H9 (cell line): ENCODE results near the gene PON1. TPM values are rescaled to one million over a fixed set of nuclear protein-coding genes. Genes with fewer than 3 reads are reported as not detected.

Source experiments
- DNase-seq: peaks from one replicate; pipeline ENCODE4 v3.0.0-alpha.2; 2017
- H2AFZ ChIP-seq: one replicate; pipeline ENCODE4 v1.6.1; 2013; ENCODE audit warnings: mild to moderate bottlenecking, low read length, control low read depth, moderate library complexity
- H2AK5ac ChIP-seq: 2 replicates; pipeline ENCODE4 v1.6.1; 2013; ENCODE audit warnings: low read length, control low read depth, mixed read lengths; ENCODE audit not compliant: insufficient read length
- H2BK120ac ChIP-seq: one replicate; pipeline ENCODE4 v1.6.1; 2013; ENCODE audit warnings: low read depth, mild to moderate bottlenecking, low read length, control low read depth, inconsistent platforms; ENCODE audit not compliant: poor library complexity, severe bottlenecking
- H2BK12ac ChIP-seq: 2 replicates; pipeline ENCODE4 v1.6.1; 2013; ENCODE audit warnings: low read length, control low read depth, mixed read lengths, low read depth; ENCODE audit not compliant: insufficient read length
- H2BK15ac ChIP-seq: 2 replicates; pipeline ENCODE4 v1.6.1; 2013; ENCODE audit warnings: low read depth, low read length, control low read depth
- H2BK20ac ChIP-seq: one replicate; pipeline ENCODE4 v1.6.1; 2013; ENCODE audit warnings: low read depth, mild to moderate bottlenecking, low read length, control low read depth, inconsistent platforms; ENCODE audit not compliant: poor library complexity, severe bottlenecking
- H2BK5ac ChIP-seq: 2 replicates; pipeline ENCODE4 v1.6.1; 2013; ENCODE audit warnings: low read length, control low read depth, mixed read lengths; ENCODE audit not compliant: insufficient read length
- H3K14ac ChIP-seq: 2 replicates; pipeline ENCODE4 v1.6.1; 2013; ENCODE audit warnings: low read length, control low read depth; ENCODE audit not compliant: insufficient read depth
- H3K18ac ChIP-seq: 2 replicates; pipeline ENCODE4 v1.6.1; 2013; ENCODE audit warnings: low read depth, mild to moderate bottlenecking, mixed read lengths, low read length, control low read depth; ENCODE audit not compliant: insufficient read length
- H3K23ac ChIP-seq: 2 replicates; pipeline ENCODE4 v1.6.1; 2013; ENCODE audit warnings: low read length, control low read depth, mixed read lengths, low read depth; ENCODE audit not compliant: insufficient read length
- H3K23me2 ChIP-seq: 2 replicates; pipeline ENCODE4 v1.6.1; 2013; ENCODE audit warnings: low read depth, mild to moderate bottlenecking, mixed read lengths, low read length, control low read depth; ENCODE audit not compliant: insufficient read length, poor library complexity, severe bottlenecking
- H3K27ac ChIP-seq: 2 replicates; pipeline ENCODE4 v1.5.1; 2013; ENCODE audit warnings: low read length, control low read depth, mixed read lengths, low read depth; ENCODE audit not compliant: insufficient read length
- H3K27me3 ChIP-seq: 2 replicates; pipeline ENCODE4 v1.6.1; 2013; ENCODE audit warnings: low read length, control low read depth, inconsistent platforms; ENCODE audit not compliant: insufficient read depth
- H3K4ac ChIP-seq: 2 replicates; pipeline ENCODE4 v1.6.1; 2013; ENCODE audit warnings: low read depth, mild to moderate bottlenecking, control low read depth, inconsistent platforms, low read length, moderate library complexity
- H3K4me1 ChIP-seq: 2 replicates; pipeline ENCODE4 v1.6.1; 2013; ENCODE audit warnings: low read length, control low read depth, inconsistent platforms; ENCODE audit not compliant: insufficient read depth
- H3K4me2 ChIP-seq: 2 replicates; pipeline ENCODE4 v1.6.1; 2013; ENCODE audit warnings: low read length, control low read depth, mixed read lengths; ENCODE audit not compliant: insufficient read length, insufficient read depth
- H3K56ac ChIP-seq: 2 replicates; pipeline ENCODE4 v1.6.1; 2013; ENCODE audit warnings: low read depth, mild to moderate bottlenecking, mixed read lengths, low read length, control low read depth; ENCODE audit not compliant: insufficient read length
- H3K79me1 ChIP-seq: 2 replicates; pipeline ENCODE4 v1.6.1; 2013; ENCODE audit warnings: low read depth, mild to moderate bottlenecking, moderate library complexity, low read length, control low read depth, inconsistent platforms; ENCODE audit not compliant: insufficient read depth, poor library complexity, severe bottlenecking
- H3K79me2 ChIP-seq: 2 replicates; pipeline ENCODE4 v1.6.1; 2013; ENCODE audit warnings: low read length, control low read depth, inconsistent platforms; ENCODE audit not compliant: insufficient read depth
- H3K9ac ChIP-seq: 2 replicates; pipeline ENCODE4 v1.6.1; 2013; ENCODE audit warnings: low read length, control low read depth, mixed read lengths; ENCODE audit not compliant: insufficient read length; ENCODE audit errors: extremely low read depth
- H3K9me3 ChIP-seq: one replicate; pipeline ENCODE4 v1.6.1; 2013; ENCODE audit warnings: low read depth, low read length, inconsistent platforms; ENCODE audit not compliant: control insufficient read depth
- H3T11ph ChIP-seq: one replicate; pipeline ENCODE4 v1.6.1; 2013; ENCODE audit warnings: mild to moderate bottlenecking, low read length, control low read depth, inconsistent platforms
- H4K20me1 ChIP-seq: one replicate; pipeline ENCODE4 v1.6.1; 2013; ENCODE audit not compliant: control insufficient read depth, insufficient read length, insufficient read depth
- H4K5ac ChIP-seq: 2 replicates; pipeline ENCODE4 v1.6.1; 2013; ENCODE audit warnings: low read depth, mild to moderate bottlenecking, mixed read lengths, low read length, control low read depth; ENCODE audit not compliant: insufficient read length
- H4K8ac ChIP-seq: replicated peaks from 2 replicates; pipeline ENCODE4 v1.6.1; 2013; ENCODE audit warnings: low read length, control low read depth, mixed read lengths, low read depth; ENCODE audit not compliant: insufficient read length
- H4K91ac ChIP-seq: 2 replicates; pipeline ENCODE4 v1.6.1; 2013; ENCODE audit warnings: low read depth, mild to moderate bottlenecking, moderate library complexity, mixed read lengths, low read length, control low read depth; ENCODE audit not compliant: insufficient read length
- H3K27ac Mint-ChIP-seq, 3 experiments: 2 replicates in 2 of 3; 3 replicates in 1 of 3; pipeline ENCODE4 v1.8.0; 2020 to 2021; ENCODE audit warnings: mixed read lengths in 3 of 3, mild to moderate bottlenecking in 1 of 3, moderate library complexity in 1 of 3
- H3K27me3 Mint-ChIP-seq: 2 replicates; pipeline ENCODE4 v1.8.0; 2021; ENCODE audit warnings: low read depth, mild to moderate bottlenecking, moderate library complexity, mixed read lengths
- H3K36me3 Mint-ChIP-seq, 3 experiments: 2 replicates in 2 of 3; 3 replicates in 1 of 3; pipeline ENCODE4 v1.8.0; 2020 to 2021; ENCODE audit warnings: low read depth in 3 of 3, mixed read lengths in 3 of 3; ENCODE audit not compliant: insufficient read depth in 1 of 3
- H3K4me1 Mint-ChIP-seq, 2 experiments: 2 replicates each; pipeline ENCODE4 v1.8.0; 2020; ENCODE audit warnings: mixed read lengths in 2 of 2
- H3K4me3 Mint-ChIP-seq, 2 experiments: 2 replicates in 1 of 2; 3 replicates in 1 of 2; pipeline ENCODE4 v1.8.0; 2020 to 2021; ENCODE audit warnings: mild to moderate bottlenecking in 2 of 2, mixed read lengths in 2 of 2, moderate library complexity in 1 of 2
- H3K9me3 Mint-ChIP-seq, 2 experiments: 2 replicates in 1 of 2; 3 replicates in 1 of 2; pipeline ENCODE4 v1.8.0; 2020; ENCODE audit warnings: mild to moderate bottlenecking in 2 of 2, mixed read lengths in 2 of 2, moderate library complexity in 1 of 2
- CTCF ChIP-seq: fragments of 200-600 bp; sonication (generic); conservative IDR thresholded peaks from 3 replicates; pipeline ENCODE4 v1.8.0; 2021; ENCODE audit warnings: antibody characterized with exemption, mild to moderate bottlenecking
- WGBS: extraction: QIAGEN DNeasy Blood & Tissue Kit; methylation state at CpG from one replicate; pipeline ENCODE4 v1.1.7; 2013; ENCODE audit warnings: missing lambda C conversion rate, low lambda C conversion rate, mixed read lengths; ENCODE audit not compliant: insufficient read length; ENCODE audit errors: extremely low coverage; 5-methylcytosine and 5-hydroxymethylcytosine counted together
- total RNA-seq: library from RNA; stranded (reverse); gene quantifications from 2 replicates; pipeline ENCODE4 v1.2.1, GENCODE V29; 2021

PON1 gene
- total RNA-seq, 1 experiment from 2014 or later: 0.90 TPM

DNA sequence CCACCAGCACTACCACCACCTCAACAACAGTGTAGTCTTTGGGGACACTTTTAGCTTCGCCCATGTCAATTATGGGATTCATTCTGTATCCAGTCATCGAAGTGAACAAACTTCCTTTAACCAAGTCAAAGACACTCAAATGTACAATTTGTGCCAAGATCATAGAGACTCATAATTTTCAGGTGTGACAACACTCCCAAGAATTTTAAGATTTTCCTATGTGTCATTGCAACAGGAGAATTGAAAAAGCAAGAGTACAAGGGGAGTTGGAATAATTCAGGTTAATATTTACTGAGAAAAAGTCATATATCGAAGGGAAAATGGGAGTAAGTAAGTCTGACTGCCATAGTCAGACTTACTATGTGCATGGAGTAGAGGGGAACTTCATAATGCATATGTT, 26.2 kb downstream of the PON1 start:
- Mint-ChIP-seq H3K27ac (no peak overlapping the region), H3K4me3 (no peak overlapping the region), H3K9me3 (no peaks in the 10 kb centered on the region), H3K4me1 (peaks cover 0 to 8% of the 10 kb centered on the region in 2 experiments; a peak in 2 of 4 replicates), H3K36me3 (no peaks in the 10 kb centered on the region), H3K27me3 (no peaks in the 10 kb centered on the region)
- Histone ChIP-seq H2BK120ac (no peak overlapping the region), H3K4ac (no peak overlapping the region), H4K5ac (no peak overlapping the region), H3K4me1 (no peaks in the 10 kb centered on the region), H4K91ac (no peak overlapping the region), H3K14ac (no peak overlapping the region), H3T11ph (no peak overlapping the region), H3K27ac (no peak overlapping the region), H4K20me1 (no peaks in the 10 kb centered on the region), H3K9me3 (no peaks in the 10 kb centered on the region), H3K18ac (no peak overlapping the region), H4K8ac (no peak overlapping the region), H3K4me2 (no peak overlapping the region), H2BK5ac (no peak overlapping the region), H3K79me1 (no peaks in the 10 kb centered on the region), H2BK15ac (no peak overlapping the region), H2BK20ac (no peak overlapping the region), H3K23me2 (no peaks in the 10 kb centered on the region), H3K27me3 (no peaks in the 10 kb centered on the region), H2BK12ac (no peak overlapping the region), H3K23ac (no peak overlapping the region), H2AFZ (no peak overlapping the region), H3K56ac (no peak overlapping the region), H2AK5ac (no peak overlapping the region), H3K9ac (no peak overlapping the region), H3K79me2 (no peaks in the 10 kb centered on the region)
- no peak for DNase-seq
- no CpG with 5 or more reads among the region's 3 CpGs for WGBS
- no peak for TF ChIP-seq CTCF
